SK-N-MC (cell line): ENCODE results near the gene EDC3.

Experiments
- DNase-seq: peaks from one replicate; pipeline ENCODE4 v3.0.0-alpha.2; 2011; ENCODE audit warnings: low read depth, low spot score
- H3K27ac ChIP-seq: fragments of 200-600 bp; sonication (generic); 2 replicates; pipeline ENCODE4 v1.5.1; 2016; ENCODE audit warnings: mixed run types
- H3K36me3 ChIP-seq: fragments of 200-600 bp; sonication (generic); 2 replicates; pipeline ENCODE4 v1.6.1; 2017; ENCODE audit warnings: antibody characterized with exemption, low read length, mixed read lengths; ENCODE audit not compliant: insufficient read depth
- H3K4me3 ChIP-seq: fragments of 200-600 bp; sonication (generic); 2 replicates; pipeline ENCODE4 v1.5.1; 2016
- H3K9ac ChIP-seq: fragments of 200-600 bp; sonication (generic); 2 replicates; pipeline ENCODE4 v1.8.0; 2017; ENCODE audit warnings: mixed run types, mixed read lengths; ENCODE audit not compliant: insufficient read length
- H3K9me3 ChIP-seq: fragments of 200-600 bp; sonication (generic); 2 replicates; pipeline ENCODE4 v1.6.1; 2017; ENCODE audit warnings: low read depth, mild to moderate bottlenecking, antibody characterized with exemption, low read length, moderate library complexity, mixed read lengths
- EZH2 ChIP-seq: fragments of 200-600 bp; sonication (generic); IDR thresholded peaks from one replicate; pipeline ENCODE4 v1.6.1; 2017; ENCODE audit warnings: antibody characterized with exemption
- FOXP2 ChIP-seq: optimal IDR thresholded peaks from 2 replicates; pipeline ENCODE3; 2011; ENCODE audit warnings: mild to moderate bottlenecking, moderate library complexity; ENCODE audit not compliant: insufficient read depth; ENCODE audit errors: extremely low read length, control extremely low read depth
- POLR2AphosphoS5 ChIP-seq: IDR thresholded peaks from 2 replicates; pipeline ENCODE4 v1.6.1; 2012; ENCODE audit warnings: mild to moderate bottlenecking, low read depth, low read length, borderline replicate concordance

The EDC3 gene

GRCh38 chr15:74727727-74728126, 31.9 kb upstream of the EDC3 start:
- Histone ChIP-seq H3K9me3 (no peaks in the 10 kb centered on the region), H3K4me3 (no peak overlapping the region), H3K9ac (no peak overlapping the region), H3K36me3 (no peaks in the 10 kb centered on the region), H3K27ac (no peak overlapping the region)
- TF ChIP-seq POLR2AphosphoS5 (no peak), EZH2 (no peak), FOXP2 (no peak)
- DNase-seq = no peak

GRCh38 chr15:74726774-74727164, 30.9 kb upstream of the EDC3 start:
- Histone ChIP-seq H3K9ac (no peak overlapping the region), H3K27ac (no peak overlapping the region), H3K36me3 (no peaks in the 10 kb centered on the region), H3K4me3 (no peak overlapping the region), H3K9me3 (no peaks in the 10 kb centered on the region)
- no peak for DNase-seq
- TF ChIP-seq FOXP2 (no peak), POLR2AphosphoS5 (no peak)

DNA sequence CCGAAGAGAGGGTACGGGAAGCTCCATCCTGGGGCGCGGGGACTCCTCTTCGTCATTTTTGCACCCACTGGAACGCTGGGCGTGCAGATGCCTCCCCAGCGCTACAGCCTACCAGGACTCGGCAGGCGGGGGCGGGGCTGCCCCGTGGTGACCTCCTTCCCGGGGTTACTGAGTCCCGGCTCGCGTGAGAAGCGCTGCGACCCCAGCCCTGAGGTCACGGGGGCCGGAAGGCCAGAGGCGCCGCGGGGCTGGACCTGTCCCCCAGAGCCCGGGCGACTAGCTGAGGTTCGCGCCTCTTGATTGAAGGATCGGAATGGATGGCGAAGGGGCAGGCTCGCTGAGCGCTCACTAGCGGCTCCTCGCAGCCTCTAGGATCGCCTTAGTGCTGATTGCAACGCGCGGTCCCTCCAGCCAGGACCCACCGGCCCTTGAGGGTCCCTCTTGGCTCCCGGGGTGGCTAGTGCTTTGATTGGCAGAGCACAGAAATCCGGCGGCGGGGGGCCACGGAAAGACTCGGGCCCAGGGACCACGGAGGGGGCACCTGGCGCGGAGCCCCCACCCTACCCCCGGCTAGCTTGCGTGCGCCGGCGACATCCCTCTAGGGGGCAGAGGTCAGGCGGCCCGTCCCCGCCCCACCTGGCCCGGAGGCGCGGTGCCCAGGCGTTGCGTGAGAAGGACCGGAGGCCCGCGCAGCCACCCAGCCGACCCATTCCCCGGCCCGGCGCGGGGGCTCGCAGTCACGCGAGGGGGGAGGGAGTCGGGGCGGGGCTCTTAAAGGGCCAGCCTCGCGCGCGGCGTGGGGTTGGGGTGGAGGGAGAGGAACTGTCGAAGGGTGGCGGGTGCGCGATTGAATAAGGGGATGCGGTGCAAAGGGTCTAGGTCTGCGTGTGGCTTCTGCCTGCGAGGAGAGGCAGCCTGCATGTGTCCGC, 30.3 kb upstream of the EDC3 start:
- no peaks in the 10 kb centered on the region for H3K9me3 ChIP-seq
- H3K36me3 ChIP-seq = no peaks in the 10 kb centered on the region
- no peak for TF ChIP-seq EZH2
- no peak for TF ChIP-seq FOXP2
- no peak for TF ChIP-seq POLR2AphosphoS5
- no peak for DNase-seq
- H3K4me3 ChIP-seq = peak overlapping the region; percentile 74
- H3K9ac ChIP-seq = no peak overlapping the region
- H3K27ac ChIP-seq = no peak overlapping the region

- Histone ChIP-seq H3K36me3 (no peaks in the 10 kb centered on the region), H3K27ac (no peak within 1 kb of the TSS), H3K9ac (no peak within 1 kb of the TSS), H3K9me3 (no peaks in the 10 kb centered on the region), H3K4me3 (peak within 1 kb of the TSS; percentile 74)
- no peak for TF ChIP-seq POLR2AphosphoS5
- no peak for TF ChIP-seq FOXP2
- no peak for TF ChIP-seq EZH2
- no peak for DNase-seq
Measured at GRCh38 chr15:74725225-74725774, 29.5 kb upstream of the EDC3 start, which contains the start of gene CYP1A1. Gene CYP1A1, minus strand, starts transcription at chr15:74725528. Its CDS starts 2,431 bp downstream, at chr15:74723097.

DNA sequence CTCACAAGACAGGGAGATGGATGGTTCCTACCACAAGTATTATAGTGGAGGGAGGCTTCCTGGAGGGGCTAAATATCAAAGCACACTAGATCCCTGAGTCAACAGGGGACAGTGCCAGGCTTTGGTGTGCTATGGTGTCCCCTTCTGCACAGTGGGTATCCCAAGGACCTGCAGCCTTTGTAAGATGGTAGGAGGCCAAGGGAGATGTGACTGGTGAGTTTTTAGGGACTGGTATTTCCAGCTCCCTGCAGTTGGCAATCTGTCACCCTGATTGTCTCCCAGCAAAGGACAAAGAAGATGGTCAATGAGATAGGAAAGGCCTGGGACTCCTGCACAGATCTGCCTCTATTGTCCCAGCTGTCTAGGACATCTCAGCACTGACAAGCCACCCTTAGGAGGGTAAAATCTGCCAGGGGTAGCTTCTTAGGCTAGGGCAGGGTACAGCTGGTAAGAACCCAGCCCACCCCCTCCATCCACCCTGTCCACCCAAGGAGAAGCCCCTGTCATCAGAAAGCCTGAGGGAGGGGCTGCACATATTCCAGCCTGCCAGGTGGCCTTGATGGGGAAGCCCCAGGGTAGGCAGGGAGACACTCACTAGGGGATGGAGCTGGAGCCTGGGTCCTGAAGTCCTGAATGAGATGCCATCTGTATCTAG, 28.9 kb upstream of the EDC3 start:
- TF ChIP-seq FOXP2 = no peak
- TF ChIP-seq EZH2 = no peak
- Histone ChIP-seq H3K4me3 (no peak overlapping the region), H3K36me3 (no peaks in the 10 kb centered on the region), H3K9me3 (no peaks in the 10 kb centered on the region), H3K9ac (no peak overlapping the region), H3K27ac (no peak overlapping the region)
- no peak for DNase-seq

DNA sequence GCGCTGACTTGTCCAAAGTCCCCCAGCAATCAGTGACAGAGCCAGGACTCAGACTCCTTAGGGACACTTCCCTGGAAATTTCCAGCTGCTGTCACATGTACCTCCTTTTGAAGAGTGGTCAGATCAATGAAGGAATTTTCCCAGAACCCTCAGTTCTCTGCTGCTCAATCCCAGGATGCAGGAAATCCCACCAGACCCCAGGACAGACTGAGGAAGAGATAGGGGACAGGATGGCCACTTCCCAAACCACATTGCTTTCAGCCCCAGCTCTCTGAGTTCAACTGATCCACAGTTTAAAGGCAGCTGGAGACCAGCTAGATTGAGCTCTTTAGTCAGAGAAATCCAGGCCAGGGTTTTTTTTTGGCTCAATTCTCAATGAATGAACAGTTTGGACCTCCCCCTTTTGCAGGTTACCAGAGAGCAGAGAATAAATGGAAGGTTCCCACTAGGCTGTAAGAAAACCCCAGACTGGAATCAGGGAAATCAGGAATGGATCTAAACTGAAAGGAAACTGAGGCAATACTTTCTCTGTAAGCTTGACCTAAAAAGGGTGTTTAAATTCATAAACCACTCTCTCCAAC, 28.0 kb upstream of the EDC3 start:
- no peaks in the 10 kb centered on the region for H3K36me3 ChIP-seq
- H3K9ac ChIP-seq = no peak overlapping the region
- H3K27ac ChIP-seq = no peak overlapping the region
- no peaks in the 10 kb centered on the region for H3K9me3 ChIP-seq
- TF ChIP-seq POLR2AphosphoS5 = no peak
- no peak for TF ChIP-seq FOXP2
- DNase-seq = peak; percentile 52
- H3K4me3 ChIP-seq = no peak overlapping the region

DNA sequence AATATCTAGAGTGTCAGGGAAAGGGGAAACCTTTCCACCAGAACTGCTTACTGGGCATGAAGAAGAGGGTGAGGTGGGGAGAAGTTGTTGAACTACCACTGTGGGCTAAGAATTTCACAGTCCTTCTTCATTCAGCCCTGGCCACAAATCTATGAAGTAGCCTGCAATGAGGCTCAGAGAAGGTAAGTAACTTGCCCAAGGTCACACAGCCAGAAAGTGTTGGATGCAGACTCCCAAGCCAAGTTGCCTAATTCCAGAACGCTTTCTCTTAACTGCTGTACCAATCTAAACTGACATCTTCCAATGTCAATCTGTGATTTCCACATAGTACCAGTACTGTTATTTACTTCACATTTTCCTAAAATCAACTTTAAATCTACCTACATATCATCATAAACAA, 27.4 kb upstream of the EDC3 start:
- no peak for DNase-seq
- Histone ChIP-seq H3K36me3 (no peaks in the 10 kb centered on the region), H3K27ac (no peak overlapping the region), H3K9me3 (no peaks in the 10 kb centered on the region), H3K9ac (no peak overlapping the region), H3K4me3 (no peak overlapping the region)
- TF ChIP-seq FOXP2 (no peak), POLR2AphosphoS5 (no peak), EZH2 (no peak)

DNA sequence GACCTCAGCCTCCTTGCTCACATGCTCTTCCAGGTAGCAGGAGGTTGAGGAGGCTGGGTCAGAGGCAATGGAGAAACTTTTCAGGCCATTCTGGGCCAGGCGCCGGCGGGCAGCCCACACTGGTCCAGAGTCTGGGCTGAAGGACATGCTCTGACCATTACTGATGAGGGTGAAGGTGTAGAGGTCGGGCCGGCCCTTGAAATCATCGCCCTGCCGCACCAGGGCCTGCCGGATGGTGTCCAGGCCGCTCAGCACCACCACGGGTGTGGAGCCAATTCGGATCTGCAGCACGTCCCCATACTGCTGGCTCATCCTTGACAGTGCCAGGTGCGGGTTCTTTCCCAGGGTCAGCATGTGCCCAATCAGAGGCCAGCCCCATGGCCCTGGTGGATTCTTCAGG, 26.8 kb upstream of the EDC3 start:
- Histone ChIP-seq H3K4me3 (no peak overlapping the region), H3K36me3 (no peaks in the 10 kb centered on the region), H3K27ac (no peak overlapping the region), H3K9me3 (no peaks in the 10 kb centered on the region), H3K9ac (no peak overlapping the region)
- TF ChIP-seq EZH2 (no peak), POLR2AphosphoS5 (no peak)
- no peak for DNase-seq
